HFFc6 (cell line): ENCODE data around the gene RTN4R. TPM values are rescaled to one million over a fixed set of nuclear protein-coding genes. Genes with fewer than 3 reads are reported as not detected.

Experiments used
- DNase-seq: peaks from one replicate; pipeline ENCODE4 v3.0.0-alpha.2; 2018
- H3K27ac Mint-ChIP-seq: 2 replicates; pipeline ENCODE4 v1.8.0; 2020; ENCODE audit warnings: mild to moderate bottlenecking, mixed read lengths
- H3K27me3 Mint-ChIP-seq: 2 replicates; pipeline ENCODE4 v1.8.0; 2021; ENCODE audit warnings: mild to moderate bottlenecking, moderate library complexity, mixed read lengths; ENCODE audit not compliant: insufficient read depth
- H3K36me3 Mint-ChIP-seq: 2 replicates; pipeline ENCODE4 v1.8.0; 2021; ENCODE audit warnings: low read depth, mixed read lengths
- H3K4me1 Mint-ChIP-seq: 2 replicates; pipeline ENCODE4 v1.8.0; 2020; ENCODE audit warnings: low read depth, mixed read lengths
- H3K4me3 Mint-ChIP-seq: 2 replicates; pipeline ENCODE4 v1.8.0; 2020; ENCODE audit warnings: mild to moderate bottlenecking, moderate library complexity, mixed read lengths
- H3K9me3 Mint-ChIP-seq: 2 replicates; pipeline ENCODE4 v1.8.0; 2020; ENCODE audit warnings: mild to moderate bottlenecking, mixed read lengths
- total RNA-seq, 6 experiments: library from RNA; stranded (reverse); fragmentation: NEBNext Ultra II Directional; extraction: Animal tissue kit (Norgen Biotek cat#: 25700); gene quantifications; 2 replicates in 1 of 6; 3 replicates in 5 of 6; pipeline ENCODE4 v1.2.3, GENCODE V29; 2021
- TF ChIP-seq, protein P1 (sequence below): fragments of 200-600 bp; sonication (generic); IDR thresholded peaks from 2 replicates; pipeline ENCODE4 v1.5.0; 2021; ENCODE audit warnings: antibody characterized with exemption, mild to moderate bottlenecking

The RTN4R gene
- total RNA-seq, 6 experiments from 2014 or later: 0.14 to 0.85 (median 0.35) TPM

DNA sequence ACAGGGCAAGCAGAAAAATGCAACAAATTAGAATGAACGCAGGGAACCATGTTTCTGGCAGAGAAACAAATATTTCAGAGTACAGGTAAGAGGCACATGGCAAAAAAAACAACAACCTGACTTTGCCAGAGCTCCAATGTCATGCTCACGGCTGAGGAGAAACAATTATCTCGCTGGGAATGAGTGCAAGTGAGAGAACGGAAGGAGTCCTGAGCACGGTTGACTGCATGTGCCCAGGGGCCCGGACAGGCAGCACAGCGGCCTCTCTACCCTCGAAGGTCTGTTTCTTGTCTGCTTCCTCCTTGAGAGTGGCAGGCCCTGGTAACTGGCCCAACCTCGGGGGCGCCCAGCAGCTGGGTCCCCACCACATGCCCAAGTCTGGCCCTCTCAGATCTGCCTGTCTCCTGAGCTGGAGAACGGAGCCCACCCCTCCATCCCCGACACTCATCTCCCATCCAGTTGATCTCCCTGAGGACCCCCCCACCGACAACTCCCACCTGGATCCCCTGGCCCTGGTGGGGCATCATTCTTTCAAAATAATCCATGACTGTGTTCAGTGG lies 24.6 kb upstream of the RTN4R start:
- DNase-seq: no peak
- H3K27me3 Mint-ChIP-seq: peaks cover 45% of the 10 kb centered on the region
- H3K27ac Mint-ChIP-seq: no peak overlapping the region
- no peaks in the 10 kb centered on the region for H3K4me1 Mint-ChIP-seq
- no peaks in the 10 kb centered on the region for H3K36me3 Mint-ChIP-seq
- TF ChIP-seq, protein P1, sequence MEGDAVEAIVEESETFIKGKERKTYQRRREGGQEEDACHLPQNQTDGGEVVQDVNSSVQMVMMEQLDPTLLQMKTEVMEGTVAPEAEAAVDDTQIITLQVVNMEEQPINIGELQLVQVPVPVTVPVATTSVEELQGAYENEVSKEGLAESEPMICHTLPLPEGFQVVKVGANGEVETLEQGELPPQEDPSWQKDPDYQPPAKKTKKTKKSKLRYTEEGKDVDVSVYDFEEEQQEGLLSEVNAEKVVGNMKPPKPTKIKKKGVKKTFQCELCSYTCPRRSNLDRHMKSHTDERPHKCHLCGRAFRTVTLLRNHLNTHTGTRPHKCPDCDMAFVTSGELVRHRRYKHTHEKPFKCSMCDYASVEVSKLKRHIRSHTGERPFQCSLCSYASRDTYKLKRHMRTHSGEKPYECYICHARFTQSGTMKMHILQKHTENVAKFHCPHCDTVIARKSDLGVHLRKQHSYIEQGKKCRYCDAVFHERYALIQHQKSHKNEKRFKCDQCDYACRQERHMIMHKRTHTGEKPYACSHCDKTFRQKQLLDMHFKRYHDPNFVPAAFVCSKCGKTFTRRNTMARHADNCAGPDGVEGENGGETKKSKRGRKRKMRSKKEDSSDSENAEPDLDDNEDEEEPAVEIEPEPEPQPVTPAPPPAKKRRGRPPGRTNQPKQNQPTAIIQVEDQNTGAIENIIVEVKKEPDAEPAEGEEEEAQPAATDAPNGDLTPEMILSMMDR: no peak
- H3K9me3 Mint-ChIP-seq: no peaks in the 10 kb centered on the region
- no peak overlapping the region for H3K4me3 Mint-ChIP-seq

DNA sequence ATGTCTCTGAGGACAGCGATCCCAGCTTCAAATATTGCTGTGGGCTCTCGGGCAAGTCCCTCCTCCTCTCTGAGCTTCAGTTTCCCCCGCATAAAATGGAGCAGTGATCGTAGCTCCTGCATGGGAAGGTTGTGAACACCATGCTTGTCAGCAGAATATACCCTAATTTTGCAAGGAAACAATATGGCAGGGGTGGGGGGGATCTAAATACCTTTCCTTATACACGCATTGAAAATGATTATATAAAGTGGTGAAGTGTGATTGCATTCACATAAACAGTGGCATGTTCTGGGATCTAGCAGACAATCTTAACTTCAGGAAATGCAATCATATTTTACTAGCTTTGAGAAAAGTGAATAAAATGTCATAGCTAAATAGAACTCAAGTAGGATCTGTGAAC lies 24.0 kb upstream of the RTN4R start:
- no peak for DNase-seq
- TF ChIP-seq, protein P1: no peak
- H3K4me3 Mint-ChIP-seq: no peak overlapping the region
- no peaks in the 10 kb centered on the region for H3K36me3 Mint-ChIP-seq
- no peaks in the 10 kb centered on the region for H3K4me1 Mint-ChIP-seq
- peaks cover 45% of the 10 kb centered on the region for H3K27me3 Mint-ChIP-seq
- H3K27ac Mint-ChIP-seq: no peak overlapping the region
- no peaks in the 10 kb centered on the region for H3K9me3 Mint-ChIP-seq

DNA sequence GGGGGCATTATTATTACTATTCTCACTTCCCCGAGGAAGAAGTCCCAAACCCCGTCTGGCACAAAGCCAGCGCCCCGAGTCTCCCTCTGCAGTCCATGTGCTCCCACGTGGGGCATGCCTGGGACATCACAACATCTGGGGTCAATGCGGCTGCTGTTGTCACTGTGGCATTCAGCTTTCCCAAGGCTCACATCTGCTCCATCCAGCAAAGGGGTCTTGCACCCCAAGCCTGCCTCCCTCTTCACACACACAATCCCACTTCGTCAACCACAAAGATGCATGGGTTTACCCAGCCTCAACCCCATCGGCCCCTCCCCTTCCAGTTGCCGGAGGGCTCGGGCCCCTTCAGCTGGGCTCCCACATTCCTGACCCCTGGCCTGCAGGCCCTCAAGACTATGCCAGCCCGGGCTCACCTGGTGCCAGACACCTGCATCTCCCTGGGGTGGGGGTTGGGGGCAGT lies 23.5 kb upstream of the RTN4R start:
- H3K4me3 Mint-ChIP-seq: no peak overlapping the region
- no peak for DNase-seq
- TF ChIP-seq, protein P1: no peak
- H3K36me3 Mint-ChIP-seq: no peaks in the 10 kb centered on the region
- no peaks in the 10 kb centered on the region for H3K9me3 Mint-ChIP-seq
- H3K27ac Mint-ChIP-seq: no peak overlapping the region
- H3K27me3 Mint-ChIP-seq: peaks cover 41% of the 10 kb centered on the region
- H3K4me1 Mint-ChIP-seq: no peaks in the 10 kb centered on the region

DNA sequence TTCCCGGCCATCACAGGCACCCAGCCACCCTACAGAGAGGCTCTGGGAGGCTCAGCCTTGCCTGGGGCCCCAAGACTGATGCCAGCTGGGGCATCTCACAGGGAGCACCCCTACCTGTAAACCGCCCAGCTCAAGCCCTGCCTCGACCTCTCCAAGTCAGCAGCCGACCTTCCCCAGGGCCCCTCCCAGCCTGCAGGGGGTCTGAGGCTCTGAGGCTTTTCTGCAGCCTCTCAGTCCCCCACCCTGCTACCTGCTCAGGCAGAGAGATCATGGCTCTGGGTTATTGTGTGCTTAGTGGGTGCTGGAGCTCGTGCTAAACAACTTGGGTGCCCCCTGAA lies 23.1 kb upstream of the RTN4R start:
- Mint-ChIP-seq H3K36me3 (no peaks in the 10 kb centered on the region), H3K27me3 (peaks cover 41% of the 10 kb centered on the region), H3K9me3 (no peaks in the 10 kb centered on the region), H3K4me3 (no peak overlapping the region), H3K4me1 (no peaks in the 10 kb centered on the region), H3K27ac (no peak overlapping the region)
- TF ChIP-seq, protein P1: no peak
- DNase-seq: no peak

DNA sequence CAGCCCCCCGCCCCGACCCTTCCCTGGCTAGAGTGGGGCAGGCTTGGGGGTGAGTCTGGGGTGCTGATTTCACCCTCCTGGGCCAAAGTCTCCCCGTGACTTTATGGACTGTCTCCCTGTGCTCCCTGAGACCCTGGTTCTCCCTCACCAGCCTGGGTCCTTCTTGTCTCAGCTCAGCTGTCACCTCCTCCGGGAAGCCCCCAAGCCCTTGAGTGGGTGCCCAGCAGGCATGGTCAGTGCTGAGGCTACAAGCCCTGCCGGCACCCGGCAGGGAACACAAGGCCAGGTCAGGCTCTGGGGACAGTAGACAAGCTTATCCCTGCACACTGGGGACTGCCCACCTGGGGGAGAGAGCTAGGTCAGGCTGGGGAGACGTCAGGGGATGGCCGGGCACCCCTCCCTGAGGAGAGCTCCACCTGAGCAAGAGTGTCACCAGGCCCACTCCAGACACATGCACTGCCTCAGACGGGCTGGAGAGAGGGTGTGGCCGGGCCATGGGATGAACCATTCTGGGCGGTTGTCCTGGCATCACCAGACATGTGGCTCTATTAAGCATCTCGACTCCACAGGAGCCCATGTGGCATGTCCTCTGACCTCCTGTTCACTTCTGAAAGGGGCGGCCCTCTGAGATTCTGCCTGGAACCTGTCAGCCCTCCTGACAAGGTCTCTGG lies 22.6 kb upstream of the RTN4R start:
- no peaks in the 10 kb centered on the region for H3K9me3 Mint-ChIP-seq
- peaks cover 41% of the 10 kb centered on the region for H3K27me3 Mint-ChIP-seq
- H3K4me3 Mint-ChIP-seq: no peak overlapping the region
- no peak for DNase-seq
- H3K4me1 Mint-ChIP-seq: no peaks in the 10 kb centered on the region
- TF ChIP-seq, protein P1: no peak
- no peak overlapping the region for H3K27ac Mint-ChIP-seq
- no peaks in the 10 kb centered on the region for H3K36me3 Mint-ChIP-seq
